HepG2 (cell line): ENCODE data around the gene ASPHD1.

ENCODE experiments used
- ATRX ChIP-seq: sonication (generic); formaldehyde crosslinking; IDR thresholded peaks from 2 replicates; pipeline ENCODE4 v1.4.0; 2020; ENCODE audit warnings: missing genetic modification reagents, borderline replicate concordance
- DRAP1 ChIP-seq: IDR thresholded peaks from 2 replicates; pipeline ENCODE4 v1.6.1; 2016; ENCODE audit warnings: missing genetic modification reagents, missing compliant biosample characterization
- GABPB1 ChIP-seq: IDR thresholded peaks from 2 replicates; pipeline ENCODE4 v1.6.1; 2016; ENCODE audit warnings: mild to moderate bottlenecking, missing genetic modification reagents, moderate library complexity, missing compliant biosample characterization
- KLF16 ChIP-seq, 2 experiments: sonication (generic) in 1 of 2; formaldehyde crosslinking in 1 of 2; IDR thresholded peaks; 2 replicates each; pipeline versions ENCODE4 v1.6.1 to v1.8.0; 2016 to 2023; ENCODE audit warnings: missing genetic modification reagents in 2 of 2, missing compliant biosample characterization in 1 of 2
- MAFF ChIP-seq: IDR thresholded peaks from 2 replicates; pipeline ENCODE4 v1.6.1; 2011; ENCODE audit warnings: low read depth, low read length, improper control_type of control experiment
- MYC ChIP-seq: sonication (generic); formaldehyde crosslinking; IDR thresholded peaks from 2 replicates; pipeline ENCODE4 v1.9.0; 2021; ENCODE audit warnings: missing genetic modification reagents, borderline replicate concordance
- NFYB ChIP-seq: sonication (generic); formaldehyde crosslinking; IDR thresholded peaks from 2 replicates; pipeline ENCODE4 v1.4.0; 2020; ENCODE audit warnings: missing genetic modification reagents
- POLR2A ChIP-seq, 2 experiments: IDR thresholded peaks; 2 replicates each; pipeline ENCODE4 v1.6.1; 2011; ENCODE audit warnings: low read depth in 2 of 2, low read length in 2 of 2, mild to moderate bottlenecking in 1 of 2, moderate library complexity in 1 of 2; ENCODE audit not compliant: insufficient read depth in 1 of 2
- POLR2AphosphoS5 ChIP-seq: IDR thresholded peaks from 2 replicates; pipeline ENCODE4 v1.6.1; 2012; ENCODE audit warnings: low read depth, low read length
- USF2 ChIP-seq, 2 experiments: sonication (generic) in 1 of 2; formaldehyde crosslinking in 1 of 2; IDR thresholded peaks; 2 replicates each; pipeline versions ENCODE4 v1.5.1 to v1.6.1; 2011 to 2020; ENCODE audit warnings: borderline replicate concordance in 1 of 2, low read depth in 1 of 2, low read length in 1 of 2, mild to moderate bottlenecking in 1 of 2, missing genetic modification reagents in 1 of 2, moderate library complexity in 1 of 2
- ZNF282 ChIP-seq: fragments of 450-650 bp; IDR thresholded peaks from 2 replicates; pipeline ENCODE4 v1.6.1; 2018; ENCODE audit not compliant: partially characterized antibody
- ZNF891 ChIP-seq: sonication (generic); formaldehyde crosslinking; IDR thresholded peaks from 2 replicates; pipeline ENCODE4 v1.5.0; 2020; ENCODE audit warnings: mild to moderate bottlenecking, missing genetic modification reagents
- TF ChIP-seq, protein P1 (sequence below): sonication (generic); formaldehyde crosslinking; IDR thresholded peaks from 2 replicates; pipeline ENCODE4 v1.5.0; 2020; ENCODE audit warnings: missing genetic modification reagents, mild to moderate bottlenecking, borderline replicate concordance

DNA sequence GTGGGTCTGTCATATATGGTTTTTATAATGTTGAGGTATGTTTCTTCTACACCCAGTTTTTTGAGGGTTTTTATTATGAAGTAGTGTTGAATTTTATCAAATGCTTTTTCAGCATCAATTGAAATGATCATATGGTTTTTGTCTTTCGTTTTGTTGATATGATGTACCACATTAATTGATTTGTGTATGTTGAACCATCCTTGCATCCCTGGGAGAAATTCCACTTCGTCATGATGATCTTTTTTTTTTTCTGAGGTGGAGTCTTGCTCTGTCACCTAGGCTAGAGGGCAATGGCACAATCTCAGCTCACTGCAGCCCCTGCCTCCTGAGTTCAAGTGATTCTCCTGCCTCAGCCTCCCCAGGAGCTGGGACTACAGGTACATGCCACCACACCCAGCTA, 47.6 kb downstream of the ASPHD1 start:
- no peak for TF ChIP-seq NFYB
- TF ChIP-seq POLR2A (IDR thresholded peaks at IDR 0.05; ENCODE audit: insufficient read depth in 1 of 2, low read depth in 2 of 2, low read length in 2 of 2): no peak
- no peak for TF ChIP-seq ZNF282
- TF ChIP-seq KLF16 (CRISPR knock-in tag; IDR thresholded peaks at IDR 0.05): no peak
- TF ChIP-seq MAFF: no peak
- no peak for TF ChIP-seq USF2 (IDR thresholded peaks at IDR 0.05; ENCODE audit: low read depth, low read length)
- no peak for TF ChIP-seq USF2 (CRISPR knock-in tag; IDR thresholded peaks at IDR 0.05; ENCODE audit: borderline replicate concordance)
- no peak for TF ChIP-seq ATRX (CRISPR knock-in tag)
- TF ChIP-seq MYC (CRISPR knock-in tag): no peak
- TF ChIP-seq, protein P1, sequence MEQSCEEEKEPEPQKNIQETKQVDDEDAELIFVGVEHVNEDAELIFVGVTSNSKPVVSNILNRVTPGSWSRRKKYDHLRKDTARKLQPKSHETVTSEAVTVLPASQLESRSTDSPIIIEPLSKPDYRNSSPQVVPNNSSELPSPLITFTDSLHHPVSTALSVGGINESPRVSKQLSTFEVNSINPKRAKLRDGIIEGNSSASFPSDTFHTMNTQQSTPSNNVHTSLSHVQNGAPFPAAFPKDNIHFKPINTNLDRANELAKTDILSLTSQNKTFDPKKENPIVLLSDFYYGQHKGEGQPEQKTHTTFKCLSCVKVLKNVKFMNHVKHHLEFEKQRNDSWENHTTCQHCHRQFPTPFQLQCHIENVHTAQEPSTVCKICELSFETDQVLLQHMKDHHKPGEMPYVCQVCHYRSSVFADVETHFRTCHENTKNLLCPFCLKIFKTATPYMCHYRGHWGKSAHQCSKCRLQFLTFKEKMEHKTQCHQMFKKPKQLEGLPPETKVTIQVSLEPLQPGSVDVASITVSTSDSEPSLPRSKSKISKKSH (CRISPR knock-in tag): no peak
- TF ChIP-seq DRAP1: no peak
- no peak for TF ChIP-seq GABPB1 (CRISPR knock-in tag)
- no peak for TF ChIP-seq POLR2AphosphoS5
- TF ChIP-seq ZNF891 (CRISPR knock-in tag): no peak
